HEK293 (cell line): Measurements from ENCODE around the gene PTPRA.

Experiments used
- CTCF ChIA-PET: fragments of 350-600 bp; formaldehyde crosslinking; extraction: SDS; loops from one replicate; lab custom pipeline; 2021; ENCODE audit warnings: antibody characterized with exemption; lab: Yijun Ruan, JAX
- POLR2A ChIA-PET: fragments of 300-600 bp; formaldehyde crosslinking; extraction: SDS; loops from one replicate; lab custom pipeline; 2020; ENCODE audit warnings: antibody characterized with exemption, inconsistent platforms; lab: Yijun Ruan, JAX
- H3K27ac ChIP-seq: fragments of 200-500 bp; sonication (Bioruptor generic); 2 replicates; pipeline ENCODE4 v1.5.1; 2014; ENCODE audit warnings: low read depth, low read length, control low read depth, inconsistent platforms; ENCODE audit errors: extremely low read depth
- H3K36me3 ChIP-seq, 2 experiments: fragments of 200-500 bp in 1 of 2; sonication (Bioruptor generic) in 1 of 2; 1 replicate in 1 of 2; 2 replicates in 1 of 2; pipeline ENCODE4 v1.5.1; 2014 to 2017; ENCODE audit warnings: inconsistent platforms in 2 of 2, low read length in 2 of 2; ENCODE audit not compliant: control insufficient read depth in 2 of 2, insufficient read depth in 1 of 2
- H3K4me1 ChIP-seq: fragments of 200-500 bp; sonication (Bioruptor generic); 2 replicates; pipeline ENCODE4 v1.5.1; 2014; ENCODE audit warnings: mild to moderate bottlenecking, low read length, inconsistent platforms; ENCODE audit not compliant: control insufficient read depth, insufficient read depth
- H3K4me3 ChIP-seq: 2 replicates; pipeline ENCODE4 v1.5.1; 2011; ENCODE audit warnings: low read depth, mild to moderate bottlenecking, control low read depth, low read length, moderate library complexity
- H3K9me3 ChIP-seq: fragments of 200-500 bp; sonication (Bioruptor generic); 2 replicates; pipeline ENCODE4 v1.5.1; 2014; ENCODE audit warnings: low read depth, low read length, inconsistent platforms; ENCODE audit not compliant: control insufficient read depth, insufficient read depth
- ATF2 ChIP-seq: fragments of 450-650 bp; formaldehyde crosslinking; IDR thresholded peaks from 2 replicates; pipeline ENCODE4 v1.5.1; 2016; ENCODE audit warnings: missing biosample characterization, missing genetic modification characterization, low read depth
- HOXD13 ChIP-seq: sonication (generic); formaldehyde crosslinking; IDR thresholded peaks from 2 replicates; pipeline ENCODE4 v1.8.0; 2022; ENCODE audit warnings: missing genetic modification reagents, borderline replicate concordance
- KLF17 ChIP-seq: fragments of 450-650 bp; formaldehyde crosslinking; IDR thresholded peaks from 2 replicates; pipeline ENCODE4 v1.5.1; 2016; ENCODE audit warnings: missing biosample characterization, missing genetic modification characterization
- KLF9 ChIP-seq: fragments of 450-650 bp; formaldehyde crosslinking; IDR thresholded peaks from 2 replicates; pipeline ENCODE4 v1.5.1; 2016; ENCODE audit warnings: missing biosample characterization, missing genetic modification characterization, low read depth
- SCRT2 ChIP-seq: fragments of 450-650 bp; formaldehyde crosslinking; IDR thresholded peaks from 2 replicates; pipeline ENCODE4 v1.5.1; 2016; ENCODE audit warnings: missing biosample characterization, missing genetic modification characterization
- ZNF146 ChIP-seq: fragments of 450-650 bp; formaldehyde crosslinking; IDR thresholded peaks from 2 replicates; pipeline ENCODE4 v1.5.1; 2016; ENCODE audit warnings: missing biosample characterization, missing genetic modification characterization
- ZNF148 ChIP-seq: fragments of 450-650 bp; formaldehyde crosslinking; IDR thresholded peaks from 2 replicates; pipeline ENCODE4 v1.5.0; 2017; ENCODE audit warnings: missing biosample characterization, missing genetic modification characterization, borderline replicate concordance
- ZNF211 ChIP-seq: fragments of 450-650 bp; formaldehyde crosslinking; IDR thresholded peaks from 2 replicates; pipeline ENCODE4 v1.5.1; 2016; ENCODE audit warnings: low read depth, missing biosample characterization, missing genetic modification characterization
- ZNF26 ChIP-seq: fragments of 450-650 bp; formaldehyde crosslinking; IDR thresholded peaks from 2 replicates; pipeline ENCODE4 v1.5.1; 2016; ENCODE audit warnings: missing biosample characterization, missing genetic modification characterization
- ZNF544 ChIP-seq: fragments of 450-650 bp; formaldehyde crosslinking; IDR thresholded peaks from 2 replicates; pipeline ENCODE4 v1.5.0; 2017; ENCODE audit warnings: missing biosample characterization, missing genetic modification characterization
- ZNF600 ChIP-seq: fragments of 450-650 bp; formaldehyde crosslinking; IDR thresholded peaks from 2 replicates; pipeline ENCODE4 v1.5.1; 2016; ENCODE audit warnings: missing biosample characterization, missing genetic modification characterization
- ZNF704 ChIP-seq: fragments of 450-650 bp; formaldehyde crosslinking; IDR thresholded peaks from 2 replicates; pipeline ENCODE4 v1.5.1; 2016; ENCODE audit warnings: missing biosample characterization, missing genetic modification characterization
- ZNF843 ChIP-seq: fragments of 450-650 bp; formaldehyde crosslinking; IDR thresholded peaks from 2 replicates; pipeline ENCODE4 v1.5.1; 2016; ENCODE audit warnings: missing biosample characterization, missing genetic modification characterization
- ZSCAN18 ChIP-seq: fragments of 450-650 bp; formaldehyde crosslinking; IDR thresholded peaks from 2 replicates; pipeline ENCODE4 v1.5.1; 2016; ENCODE audit warnings: missing biosample characterization, missing genetic modification characterization
- TF ChIP-seq, protein P1 (sequence below): fragments of 450-650 bp; formaldehyde crosslinking; IDR thresholded peaks from 2 replicates; pipeline ENCODE4 v1.5.1; 2016; ENCODE audit warnings: missing biosample characterization, missing genetic modification characterization
- TF ChIP-seq, protein P2 (sequence below): fragments of 450-650 bp; formaldehyde crosslinking; IDR thresholded peaks from 2 replicates; pipeline ENCODE4 v1.5.1; 2017; ENCODE audit warnings: missing biosample characterization, missing genetic modification characterization

PTPRA gene

GRCh38 chr20:2883726-2884637, 10.7 kb downstream of the PTPRA start:
- Histone ChIP-seq H3K9me3 (no peaks in the 10 kb centered on the region), H3K4me3 (no peak overlapping the region), H3K4me1 (peaks cover 16% of the 10 kb centered on the region), H3K36me3 (peaks cover 0 to 6% of the 10 kb centered on the region in 2 experiments; a peak in 1 of 3 replicates), H3K27ac (no peak overlapping the region)
- POLR2A ChIA-PET: interaction anchor here (0.6 kb wide), 1 partner anchor 83 kb away, joined by 4 read pairs; no protein-coding TSS in a partner anchor
- CTCF ChIA-PET: no interaction called here
- TF ChIP-seq ZNF26 (tag by site-specific recombination) (no peak), ZNF146 (tag by site-specific recombination) (no peak), ZSCAN18 (tag by site-specific recombination) (no peak), HOXD13 (CRISPR knock-in tag) (no peak), ZNF544 (no peak), ZNF600 (tag by site-specific recombination) (no peak), ZNF211 (tag by site-specific recombination) (no peak)

- CTCF ChIA-PET: interaction anchor here (0.5 kb wide), 1 partner anchor 154 kb away, joined by 3 read pairs; no protein-coding TSS in a partner anchor
- Histone ChIP-seq H3K9me3 (no peaks in the 10 kb centered on the region), H3K4me1 (peaks cover 21% of the 10 kb centered on the region), H3K4me3 (no peak overlapping the region), H3K27ac (no peak overlapping the region), H3K36me3 (peaks cover 0 to 1% of the 10 kb centered on the region in 2 experiments; a peak in 1 of 3 replicates)
- POLR2A ChIA-PET: no interaction called here
- no peak for TF ChIP-seq ATF2 (tag by site-specific recombination)
- TF ChIP-seq SCRT2 (tag by site-specific recombination): no peak
- TF ChIP-seq, protein P1, sequence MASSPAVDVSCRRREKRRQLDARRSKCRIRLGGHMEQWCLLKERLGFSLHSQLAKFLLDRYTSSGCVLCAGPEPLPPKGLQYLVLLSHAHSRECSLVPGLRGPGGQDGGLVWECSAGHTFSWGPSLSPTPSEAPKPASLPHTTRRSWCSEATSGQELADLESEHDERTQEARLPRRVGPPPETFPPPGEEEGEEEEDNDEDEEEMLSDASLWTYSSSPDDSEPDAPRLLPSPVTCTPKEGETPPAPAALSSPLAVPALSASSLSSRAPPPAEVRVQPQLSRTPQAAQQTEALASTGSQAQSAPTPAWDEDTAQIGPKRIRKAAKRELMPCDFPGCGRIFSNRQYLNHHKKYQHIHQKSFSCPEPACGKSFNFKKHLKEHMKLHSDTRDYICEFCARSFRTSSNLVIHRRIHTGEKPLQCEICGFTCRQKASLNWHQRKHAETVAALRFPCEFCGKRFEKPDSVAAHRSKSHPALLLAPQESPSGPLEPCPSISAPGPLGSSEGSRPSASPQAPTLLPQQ: no peak
- TF ChIP-seq ZNF704 (tag by site-specific recombination): no peak
- no peak for TF ChIP-seq KLF9 (tag by site-specific recombination)
- TF ChIP-seq KLF17 (tag by site-specific recombination): no peak
- TF ChIP-seq ZNF843 (tag by site-specific recombination): no peak
- TF ChIP-seq, protein P2, sequence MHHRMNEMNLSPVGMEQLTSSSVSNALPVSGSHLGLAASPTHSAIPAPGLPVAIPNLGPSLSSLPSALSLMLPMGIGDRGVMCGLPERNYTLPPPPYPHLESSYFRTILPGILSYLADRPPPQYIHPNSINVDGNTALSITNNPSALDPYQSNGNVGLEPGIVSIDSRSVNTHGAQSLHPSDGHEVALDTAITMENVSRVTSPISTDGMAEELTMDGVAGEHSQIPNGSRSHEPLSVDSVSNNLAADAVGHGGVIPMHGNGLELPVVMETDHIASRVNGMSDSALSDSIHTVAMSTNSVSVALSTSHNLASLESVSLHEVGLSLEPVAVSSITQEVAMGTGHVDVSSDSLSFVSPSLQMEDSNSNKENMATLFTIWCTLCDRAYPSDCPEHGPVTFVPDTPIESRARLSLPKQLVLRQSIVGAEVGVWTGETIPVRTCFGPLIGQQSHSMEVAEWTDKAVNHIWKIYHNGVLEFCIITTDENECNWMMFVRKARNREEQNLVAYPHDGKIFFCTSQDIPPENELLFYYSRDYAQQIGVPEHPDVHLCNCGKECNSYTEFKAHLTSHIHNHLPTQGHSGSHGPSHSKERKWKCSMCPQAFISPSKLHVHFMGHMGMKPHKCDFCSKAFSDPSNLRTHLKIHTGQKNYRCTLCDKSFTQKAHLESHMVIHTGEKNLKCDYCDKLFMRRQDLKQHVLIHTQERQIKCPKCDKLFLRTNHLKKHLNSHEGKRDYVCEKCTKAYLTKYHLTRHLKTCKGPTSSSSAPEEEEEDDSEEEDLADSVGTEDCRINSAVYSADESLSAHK (tag by site-specific recombination): no peak
- TF ChIP-seq ZNF148 (tag by site-specific recombination): no peak
Measured at GRCh38 chr20:2887715-2888114, 14.4 kb downstream of the PTPRA start.
